ENCODE results near the gene ONECUT3.

Gene ONECUT3

GRCh38 chr19:1736280-1736679 lies 17.0 kb upstream of the ONECUT3 start:
- intact Hi-C loops (cut with DNase I): no loop called here
- no peak for DNase-seq

DNA sequence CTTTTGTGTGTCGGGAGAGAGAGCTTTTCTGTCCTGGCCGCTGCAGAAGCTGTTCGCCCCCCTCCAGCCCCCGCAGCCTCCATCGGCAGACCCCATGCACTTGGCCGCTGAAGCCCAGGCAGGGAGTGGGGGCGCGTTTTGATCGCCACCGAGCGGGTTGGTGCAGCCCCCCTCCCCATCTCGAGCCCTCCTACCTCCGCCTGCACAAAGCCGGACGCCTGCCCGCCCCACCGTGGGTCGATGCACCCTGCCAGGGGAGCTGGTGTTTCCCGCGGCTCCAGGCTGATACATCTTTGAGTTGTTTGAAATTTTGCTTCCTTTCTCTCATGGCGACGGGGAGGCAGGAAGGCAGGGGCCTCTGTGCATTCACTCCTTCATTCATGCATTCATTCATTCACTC lies 16.4 kb upstream of the ONECUT3 start:
- intact Hi-C loops (cut with DNase I): no loop called here

DNA sequence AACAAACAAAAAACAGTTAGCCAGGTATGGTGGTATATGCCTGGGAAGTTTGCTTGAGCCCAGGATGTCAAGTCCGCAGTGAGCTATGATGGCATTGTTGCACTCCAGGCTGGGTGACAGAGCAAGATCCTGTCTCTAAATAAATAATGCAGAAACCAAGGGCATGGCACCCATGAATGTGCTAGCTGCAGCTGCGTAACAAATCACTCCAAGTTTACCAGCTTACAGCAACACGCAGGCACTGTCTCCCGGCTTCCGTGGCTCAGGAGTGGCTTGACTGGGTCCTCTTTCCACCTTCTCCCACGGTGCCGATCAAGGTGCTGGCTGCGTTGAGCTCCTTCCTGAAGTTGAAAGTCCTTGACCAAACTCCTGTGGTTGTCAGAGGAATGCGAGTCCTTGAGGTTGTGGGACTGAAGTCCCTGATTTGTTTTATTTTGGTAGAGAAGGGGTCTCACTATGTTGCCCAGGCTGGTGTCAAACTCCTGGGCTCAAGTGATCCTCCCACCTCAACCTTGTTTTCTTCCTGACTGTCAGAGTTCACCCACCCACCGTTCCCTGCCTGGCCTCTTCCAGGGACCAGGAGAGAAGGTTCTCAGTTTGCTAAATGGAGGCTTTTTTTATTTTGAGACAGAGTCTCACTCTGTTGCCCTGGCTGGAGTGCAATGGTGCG lies 13.2 kb upstream of the ONECUT3 start:
- intact Hi-C loops (cut with DNase I): no loop called here
- DNase-seq: no peak

More for the DNA sequence above, 16.4 kb upstream of the ONECUT3 start:
- DNase-seq: no peak

DNA sequence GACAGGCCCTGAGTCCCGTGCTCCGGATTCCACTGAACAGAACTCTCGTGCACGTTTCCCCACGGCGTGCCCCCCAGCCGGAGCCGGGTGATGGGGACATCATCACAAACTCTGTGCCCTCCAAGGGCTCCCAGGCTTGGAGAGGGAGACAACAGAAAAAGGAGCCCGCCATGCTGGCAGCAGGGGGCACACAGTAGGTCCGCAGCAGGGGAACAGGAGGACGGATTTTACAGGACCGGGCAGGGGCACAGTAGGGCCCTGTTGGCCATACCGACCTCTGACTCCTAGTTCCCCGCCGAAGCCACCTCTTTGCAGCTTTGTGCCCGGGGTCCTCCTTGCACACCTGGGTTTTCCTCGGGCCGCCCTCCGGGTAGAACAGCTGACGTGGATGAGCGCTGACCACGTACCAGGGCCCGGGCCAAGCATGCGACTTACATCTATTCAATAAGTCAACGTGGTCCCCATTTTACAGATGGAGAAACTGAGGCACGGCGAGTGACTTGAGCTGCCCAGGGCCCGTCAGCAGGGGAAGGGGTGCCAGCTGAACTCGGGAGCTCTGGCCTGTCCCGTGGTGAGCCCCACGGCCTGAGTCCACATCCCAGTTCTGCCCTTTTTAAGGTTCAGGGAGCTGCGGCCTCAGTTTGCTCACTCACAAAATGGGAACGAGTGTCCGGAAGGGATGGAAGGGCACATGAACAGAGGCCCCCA lies 10.2 kb upstream of the ONECUT3 start:
- intact Hi-C loops (cut with DNase I): no loop called here
- DNase-seq: no peak

- intact Hi-C loops (cut with DNase I): no loop called here
- no peak for DNase-seq
These were observed 9.1 kb upstream of the ONECUT3 start for GRCh38 chr19:1744133-1744665.

DNA sequence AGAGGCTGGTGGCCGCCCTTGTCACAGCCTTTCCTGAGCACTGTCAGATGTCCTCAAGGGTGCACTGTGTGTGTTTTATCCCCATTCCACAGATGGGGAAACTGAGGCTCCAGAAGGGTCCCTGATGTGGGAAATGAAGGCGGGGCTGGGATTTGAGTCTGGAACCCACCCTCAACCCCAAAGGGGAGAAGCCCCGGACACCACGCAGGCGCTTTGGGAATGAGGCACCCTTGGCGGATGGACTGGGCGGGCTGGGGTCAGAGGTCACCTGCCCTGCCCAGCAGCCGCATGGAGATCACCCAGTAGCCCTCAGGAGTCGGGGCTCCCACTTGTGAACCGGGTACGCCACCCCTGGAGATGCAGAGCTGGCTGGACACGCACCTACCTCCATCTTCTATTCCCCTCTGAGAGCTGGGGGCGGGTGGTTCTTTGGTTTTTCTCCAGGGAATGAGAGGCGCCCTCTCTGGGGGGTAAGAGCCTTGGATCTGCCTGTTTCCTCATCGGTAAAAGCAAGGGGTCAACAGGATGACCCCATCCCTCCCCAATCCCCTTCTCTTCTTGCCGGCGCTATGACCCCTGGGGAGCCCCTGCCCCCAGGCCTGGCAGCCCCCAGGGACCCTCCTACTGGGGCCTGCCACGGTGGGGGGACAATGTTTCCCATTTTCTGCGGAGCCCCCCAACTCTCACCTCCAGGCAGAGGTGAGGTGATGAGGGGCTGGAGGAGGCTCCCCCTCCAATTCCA lies 8.3 kb upstream of the ONECUT3 start:
- no peak for DNase-seq
- intact Hi-C loops (cut with DNase I): no loop called here

DNA sequence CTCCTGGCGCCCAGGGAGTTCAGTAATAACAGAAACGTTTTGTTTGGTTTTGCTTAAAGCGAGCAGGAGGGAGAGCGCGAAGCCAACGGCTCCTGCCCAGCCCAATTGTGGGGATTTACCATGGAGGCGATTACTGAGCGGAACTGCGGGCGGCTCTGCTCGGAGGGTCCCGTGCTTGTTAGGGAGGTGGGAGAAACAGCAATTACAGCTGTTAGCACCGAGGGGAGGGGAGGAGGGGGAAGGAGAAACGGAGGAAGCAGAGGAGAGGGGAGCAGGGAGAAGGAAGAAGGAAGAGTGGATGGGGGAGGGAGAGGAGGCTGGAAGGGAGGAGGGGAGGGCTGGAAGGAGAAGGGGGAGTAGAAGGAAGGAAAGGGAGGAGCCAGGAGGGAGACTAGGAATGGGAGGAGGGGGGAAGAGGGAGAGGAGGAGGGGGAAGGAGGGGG lies 7.7 kb upstream of the ONECUT3 start:
- intact Hi-C loops (cut with DNase I): no loop called here
- no peak for DNase-seq

DNA sequence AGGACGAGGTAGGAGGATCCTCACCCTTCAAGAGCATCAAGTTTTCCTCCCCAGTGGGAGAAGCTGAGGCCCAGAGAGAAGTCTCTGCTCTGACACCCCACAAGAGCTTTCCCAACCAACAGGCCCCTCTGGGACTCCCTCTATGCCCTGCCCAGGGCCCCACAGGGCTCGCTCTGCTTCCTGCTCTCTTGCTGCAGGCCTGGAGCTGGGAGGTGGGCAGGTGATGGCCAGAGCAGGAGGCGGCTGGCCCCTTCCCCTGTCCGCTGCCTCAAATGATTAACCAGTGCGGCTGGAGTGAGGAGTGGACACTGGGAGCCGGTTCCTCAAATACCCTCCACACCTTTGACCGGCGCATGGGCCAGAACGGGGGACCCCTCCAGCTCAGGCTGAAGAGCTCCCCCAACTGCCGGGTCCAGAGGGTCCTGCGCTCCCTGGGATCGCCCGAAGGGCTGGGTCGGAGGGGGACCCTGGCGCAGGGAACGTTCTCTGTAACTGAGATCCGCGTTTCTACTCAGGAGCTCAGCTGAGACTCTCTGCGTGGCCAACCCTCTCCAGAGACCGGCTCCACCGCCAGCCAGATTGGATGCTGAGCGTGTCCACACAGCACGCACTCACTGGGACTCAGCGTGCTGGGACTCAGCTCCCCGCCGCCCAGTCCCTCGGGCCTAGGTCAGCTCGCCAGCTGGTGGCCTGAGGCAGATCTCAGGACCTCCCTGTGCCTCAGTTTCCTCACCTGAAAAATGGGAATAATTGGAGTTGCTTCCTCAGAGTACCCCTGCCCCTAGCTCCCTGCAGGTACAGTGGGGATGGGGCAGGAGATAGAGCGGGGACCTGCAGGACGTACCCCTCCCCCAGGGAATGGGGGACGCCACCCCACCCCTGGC lies 6.7 kb upstream of the ONECUT3 start:
- DNase-seq: no peak
- intact Hi-C loops (cut with DNase I): no loop called here

GRCh38 chr19:1747285-1748114 lies 5.8 kb upstream of the ONECUT3 start:
- intact Hi-C loops (cut with DNase I): no loop called here
- no peak for DNase-seq

GRCh38 chr19:1748115-1748872 lies 5.0 kb upstream of the ONECUT3 start:
- intact Hi-C loops (cut with DNase I): no loop called here
- DNase-seq: no peak

DNA sequence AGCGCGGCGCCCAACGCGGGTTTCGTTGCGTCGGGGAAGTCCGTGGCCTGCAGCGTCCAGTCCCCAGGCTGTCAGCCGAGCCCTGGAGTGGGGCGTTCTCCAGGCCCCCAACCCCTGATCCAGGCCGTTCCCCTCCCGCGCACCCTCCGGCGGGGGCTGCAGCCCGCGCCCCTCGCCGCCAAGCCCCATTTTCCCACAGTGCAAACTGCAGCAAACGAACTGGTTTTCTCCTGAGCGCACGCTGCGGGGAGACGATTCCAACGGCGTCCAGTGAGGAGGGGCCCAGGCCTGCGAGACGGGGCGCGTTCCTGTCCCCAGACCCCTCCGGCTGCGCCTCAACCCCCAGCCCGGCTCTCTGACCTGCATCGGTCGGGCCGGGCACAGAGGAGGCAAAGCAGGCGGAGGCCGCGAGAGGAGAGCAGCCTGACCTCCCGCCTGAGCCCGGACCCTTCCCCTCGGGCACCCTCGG lies 4.4 kb upstream of the ONECUT3 start:
- no peak for DNase-seq
- intact Hi-C loops (cut with DNase I): no loop called here

DNA sequence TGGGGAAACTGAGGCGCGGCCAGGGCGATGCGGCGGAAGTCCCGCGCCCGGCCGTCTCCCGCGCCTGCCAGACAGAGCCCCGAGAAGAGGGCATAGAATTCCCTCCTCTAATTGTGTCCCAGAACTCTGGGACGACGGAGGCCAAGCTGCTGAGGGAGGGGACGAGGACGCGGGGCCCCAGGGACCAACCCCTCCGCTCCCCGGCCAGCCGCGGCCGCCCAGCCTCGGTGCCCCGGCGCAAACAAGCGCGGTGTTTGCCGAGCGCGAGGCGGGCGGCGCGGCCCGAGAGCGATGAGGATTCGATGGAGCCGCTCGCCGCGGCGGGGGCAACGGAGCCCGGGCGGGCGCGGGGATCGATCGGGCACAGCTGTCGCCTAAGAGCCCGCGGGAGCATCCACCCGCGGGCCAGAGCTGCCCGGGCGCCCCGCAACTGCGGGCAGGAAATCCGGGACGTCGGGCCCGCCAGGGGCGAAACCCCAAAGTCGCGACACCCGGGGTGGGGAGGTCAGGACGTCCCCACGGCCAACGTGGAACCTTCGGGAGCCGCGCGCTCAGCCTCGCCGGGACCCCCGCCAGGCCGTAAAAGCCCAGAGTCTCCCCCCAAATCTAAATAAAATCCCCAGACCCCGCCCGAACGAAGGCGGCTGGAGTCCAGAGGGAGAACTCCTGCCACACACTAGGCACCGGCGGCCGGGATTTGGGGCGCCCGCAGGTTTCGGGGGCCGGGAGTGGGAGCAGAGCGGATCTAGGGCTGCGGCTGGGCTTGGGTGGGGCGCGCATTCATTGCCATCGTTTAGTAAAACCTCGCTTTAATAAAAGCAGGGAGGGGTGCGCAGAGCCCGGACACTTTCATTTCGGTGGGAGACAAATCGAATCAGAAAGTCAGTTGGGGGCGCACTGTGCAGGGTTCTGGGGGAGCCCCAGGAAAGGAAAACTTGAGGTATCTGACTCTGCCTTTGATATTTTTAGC lies 3.6 kb upstream of the ONECUT3 start:
- no peak for DNase-seq
- intact Hi-C loops (cut with DNase I): no loop called here

DNA sequence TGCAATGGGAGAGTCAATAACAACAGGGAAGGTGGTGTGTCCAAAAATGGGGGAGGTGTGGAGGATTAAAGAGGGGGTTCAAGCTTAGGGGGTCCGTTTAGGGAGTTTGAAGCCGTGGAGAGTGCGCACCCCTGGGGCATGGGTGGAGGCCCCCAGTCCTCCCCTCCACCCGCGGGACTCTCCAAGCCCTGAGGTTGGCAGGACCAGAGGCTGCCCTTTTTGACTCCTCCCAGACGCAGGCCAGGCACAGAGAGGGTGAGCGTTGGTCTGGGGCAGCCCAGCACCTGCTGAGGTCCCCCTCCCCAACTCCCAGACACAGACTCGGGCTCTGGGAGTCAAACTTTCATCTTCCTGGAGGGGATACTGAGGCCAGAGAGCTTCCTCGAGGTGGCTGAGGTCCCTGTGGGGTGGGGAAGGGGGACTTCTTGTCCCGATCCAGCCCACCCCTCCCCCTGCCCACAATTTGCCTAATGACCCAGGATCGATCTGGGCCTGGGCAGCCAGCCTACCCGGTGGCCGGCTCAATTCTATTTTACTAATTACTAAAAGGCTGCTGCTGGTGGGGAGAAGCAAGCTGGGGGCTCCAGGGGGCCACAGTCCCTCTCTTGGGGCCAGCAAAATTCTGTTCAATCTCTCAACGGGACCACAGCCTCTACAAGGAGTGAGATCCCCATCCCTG lies 2.8 kb upstream of the ONECUT3 start:
- intact Hi-C loops (cut with DNase I): no loop called here
- no peak for DNase-seq

GRCh38 chr19:1751367-1752008 lies 1.8 kb upstream of the ONECUT3 start:
- no peak for DNase-seq
- intact Hi-C loops (cut with DNase I): no loop called here
